ENCODE measurements around the gene FAF1.

Gene FAF1

DNA sequence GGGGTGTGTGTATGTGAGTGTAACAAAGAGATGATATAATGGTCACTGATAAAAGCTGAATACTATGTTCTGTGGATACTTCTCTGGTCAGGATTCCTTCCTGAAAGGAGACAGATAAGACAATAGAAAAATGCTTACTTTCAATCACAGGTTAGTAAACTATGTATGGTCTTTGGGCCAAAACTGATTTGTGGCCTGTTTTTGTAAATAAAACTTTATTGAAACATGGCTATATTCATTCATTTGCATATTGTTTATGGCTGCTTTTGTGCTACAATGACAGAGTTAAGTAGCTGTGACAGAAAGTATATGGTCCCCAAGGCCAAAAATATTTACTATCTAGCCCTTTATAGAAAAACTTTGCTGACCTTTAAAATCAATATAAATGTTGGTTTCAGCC, 454.6 kb downstream of the FAF1 start:
- no peak overlapping the region for H3K4me3 ChIP-seq (ENCODE audit: low read depth in 1 of 2, low read length in 2 of 2)
- no peaks in the 10 kb centered on the region for H3K4me1 ChIP-seq (ENCODE audit: control insufficient read depth in 1 of 2, insufficient read depth in 2 of 2, low read length in 2 of 2)
- H3K36me3 ChIP-seq (ENCODE audit: control insufficient read depth in 1 of 2, insufficient read depth in 2 of 2, low read length in 2 of 2) = peaks cover 16 to 64% of the 10 kb centered on the region in 2 donors
- no peak overlapping the region for H3K27ac ChIP-seq (ENCODE audit: low read length)
- H3K9me3 ChIP-seq (ENCODE audit: control insufficient read depth in 1 of 2, low read length in 2 of 2) = peaks cover 9 to 15% of the 10 kb centered on the region in 2 donors
- no peaks in the 10 kb centered on the region for H3K27me3 ChIP-seq (ENCODE audit: low read depth, low read length)

DNA sequence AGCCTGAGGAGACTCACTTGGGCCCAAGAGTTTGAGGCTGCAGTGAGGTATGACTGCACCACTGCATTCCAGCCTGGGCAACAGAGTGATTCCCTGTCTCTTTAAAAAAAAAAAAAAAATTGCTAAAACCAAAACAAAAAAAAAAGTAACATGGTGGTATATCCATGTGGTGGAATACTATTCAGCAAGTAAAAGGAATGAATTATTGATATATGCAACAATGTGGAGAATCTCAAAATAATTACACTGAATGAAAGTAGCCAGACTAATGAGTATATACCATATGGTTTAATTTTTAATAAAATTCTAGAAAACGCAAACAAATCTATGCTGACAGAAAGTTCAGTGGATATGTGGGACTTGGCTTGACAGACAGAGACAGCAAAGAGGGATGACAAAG, 456.6 kb downstream of the FAF1 start:
- no peaks in the 10 kb centered on the region for H3K4me1 ChIP-seq (ENCODE audit: control insufficient read depth in 1 of 2, insufficient read depth in 2 of 2, low read length in 2 of 2)
- H3K36me3 ChIP-seq (ENCODE audit: control insufficient read depth in 1 of 2, insufficient read depth in 2 of 2, low read length in 2 of 2) = peaks cover 16 to 75% of the 10 kb centered on the region in 2 donors
- no peak overlapping the region for H3K27ac ChIP-seq (ENCODE audit: low read length)
- peaks cover 9 to 15% of the 10 kb centered on the region in 2 donors for H3K9me3 ChIP-seq (ENCODE audit: control insufficient read depth in 1 of 2, low read length in 2 of 2)
- no peaks in the 10 kb centered on the region for H3K27me3 ChIP-seq (ENCODE audit: low read depth, low read length)
- H3K4me3 ChIP-seq (ENCODE audit: low read depth in 1 of 2, low read length in 2 of 2) = no peak overlapping the region

DNA sequence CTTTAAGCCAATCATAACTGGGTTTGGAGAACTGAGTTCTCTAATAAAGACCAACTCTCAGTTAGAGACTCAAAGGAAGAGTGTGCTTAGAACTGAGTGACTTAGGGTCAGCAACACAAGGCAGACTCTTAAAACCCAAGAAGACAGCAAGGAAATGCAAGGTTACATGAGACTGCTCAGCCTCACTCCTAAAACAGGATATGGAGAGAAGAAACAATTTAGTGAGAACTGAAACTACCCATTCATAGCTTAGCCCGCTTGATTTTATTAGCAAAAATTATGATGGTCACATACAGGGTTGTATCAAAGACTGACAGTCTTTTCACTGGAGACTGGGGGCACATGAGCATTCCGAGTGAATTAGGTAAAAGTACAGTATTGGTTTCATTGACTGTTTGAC, 457.9 kb downstream of the FAF1 start:
- Histone ChIP-seq H3K4me1 (ENCODE audit: control insufficient read depth in 1 of 2, insufficient read depth in 2 of 2, low read length in 2 of 2) (no peaks in the 10 kb centered on the region), H3K36me3 (ENCODE audit: control insufficient read depth in 1 of 2, insufficient read depth in 2 of 2, low read length in 2 of 2) (peaks cover 16 to 75% of the 10 kb centered on the region in 2 donors), H3K27me3 (ENCODE audit: low read depth, low read length) (no peaks in the 10 kb centered on the region), H3K4me3 (ENCODE audit: low read depth in 1 of 2, low read length in 2 of 2) (no peak overlapping the region), H3K27ac (ENCODE audit: low read length) (no peak overlapping the region), H3K9me3 (ENCODE audit: control insufficient read depth in 1 of 2, low read length in 2 of 2) (peaks cover 9 to 18% of the 10 kb centered on the region in 2 donors)

DNA sequence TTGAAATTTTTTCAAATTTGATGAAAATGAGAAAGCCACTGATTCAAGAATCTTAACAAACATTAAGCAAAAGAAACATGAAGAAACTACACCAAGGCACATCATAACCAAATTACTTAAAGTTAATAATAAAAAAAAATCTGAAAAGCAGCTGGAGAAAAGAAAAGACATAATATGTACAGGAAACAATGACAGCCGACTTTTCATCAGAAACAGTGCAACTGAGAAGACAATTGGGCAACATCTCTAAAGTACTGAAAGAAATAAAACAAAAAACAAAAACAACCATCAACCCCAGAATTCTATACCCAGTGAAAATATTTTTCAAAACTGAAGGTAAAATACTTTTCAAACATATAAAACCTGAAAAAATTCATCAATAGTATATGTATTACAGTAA, 463.1 kb downstream of the FAF1 start:
- H3K27ac ChIP-seq (ENCODE audit: low read length) = no peak overlapping the region
- H3K4me3 ChIP-seq (ENCODE audit: low read depth in 1 of 2, low read length in 2 of 2) = no peak overlapping the region
- no peaks in the 10 kb centered on the region for H3K4me1 ChIP-seq (ENCODE audit: control insufficient read depth in 1 of 2, insufficient read depth in 2 of 2, low read length in 2 of 2)
- H3K27me3 ChIP-seq (ENCODE audit: low read depth, low read length) = no peaks in the 10 kb centered on the region
- peaks cover 0 to 3% of the 10 kb centered on the region in 2 donors for H3K9me3 ChIP-seq (ENCODE audit: control insufficient read depth in 1 of 2, low read length in 2 of 2)
- H3K36me3 ChIP-seq (ENCODE audit: control insufficient read depth in 1 of 2, insufficient read depth in 2 of 2, low read length in 2 of 2) = peaks cover 5 to 38% of the 10 kb centered on the region in 2 donors

DNA sequence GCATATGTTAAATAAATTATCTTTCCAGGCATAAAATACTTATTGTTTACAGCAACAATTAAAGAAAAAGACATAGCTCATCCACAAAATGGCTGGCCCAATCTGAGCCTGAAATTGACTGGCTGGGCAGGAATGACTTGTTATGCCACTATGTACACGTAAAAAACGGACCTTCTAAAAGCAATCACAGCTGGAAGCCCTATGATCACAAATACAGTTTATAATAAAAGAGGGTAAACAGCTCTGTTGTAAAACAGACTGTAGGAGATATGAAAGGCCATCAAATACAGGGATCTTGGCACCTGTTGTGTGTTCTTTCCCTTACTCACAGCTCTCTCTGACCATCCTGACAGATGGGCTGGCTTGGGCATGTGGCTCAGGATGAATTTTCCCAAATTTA, 466.4 kb downstream of the FAF1 start:
- Histone ChIP-seq H3K4me1 (ENCODE audit: control insufficient read depth in 1 of 2, insufficient read depth in 2 of 2, low read length in 2 of 2) (no peaks in the 10 kb centered on the region), H3K27me3 (ENCODE audit: low read depth, low read length) (no peaks in the 10 kb centered on the region), H3K4me3 (ENCODE audit: low read depth in 1 of 2, low read length in 2 of 2) (no peak overlapping the region), H3K9me3 (ENCODE audit: control insufficient read depth in 1 of 2, low read length in 2 of 2) (peaks cover 0 to 3% of the 10 kb centered on the region in 2 donors), H3K36me3 (ENCODE audit: control insufficient read depth in 1 of 2, insufficient read depth in 2 of 2, low read length in 2 of 2) (peaks cover 10 to 28% of the 10 kb centered on the region in 2 donors), H3K27ac (ENCODE audit: low read length) (no peak overlapping the region)

DNA sequence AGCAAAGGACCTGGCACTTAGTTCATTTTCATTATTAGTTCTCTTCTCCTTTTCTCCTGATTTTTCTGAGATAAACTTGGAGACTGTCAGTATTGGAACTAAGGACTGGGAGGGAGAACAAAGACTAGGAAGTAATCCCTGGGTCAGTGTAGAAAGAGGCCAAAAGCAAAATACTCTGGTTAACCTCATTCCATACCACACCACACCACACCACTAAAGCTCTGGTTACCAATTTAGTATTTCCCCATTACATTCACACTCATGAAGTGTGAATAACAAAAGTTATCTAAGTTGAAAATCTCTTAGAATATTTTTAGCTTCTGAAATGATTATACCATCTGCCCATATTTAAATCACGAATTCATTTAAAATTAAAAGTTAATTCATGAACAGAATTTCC, 467.9 kb downstream of the FAF1 start:
- Histone ChIP-seq H3K27ac (ENCODE audit: low read length) (no peak overlapping the region), H3K36me3 (ENCODE audit: control insufficient read depth in 1 of 2, insufficient read depth in 2 of 2, low read length in 2 of 2) (peaks cover 15 to 29% of the 10 kb centered on the region in 2 donors), H3K4me1 (ENCODE audit: control insufficient read depth in 1 of 2, insufficient read depth in 2 of 2, low read length in 2 of 2) (no peaks in the 10 kb centered on the region), H3K27me3 (ENCODE audit: low read depth, low read length) (no peaks in the 10 kb centered on the region), H3K9me3 (ENCODE audit: control insufficient read depth in 1 of 2, low read length in 2 of 2) (no peaks in the 10 kb centered on the region), H3K4me3 (ENCODE audit: low read depth in 1 of 2, low read length in 2 of 2) (no peak overlapping the region)

DNA sequence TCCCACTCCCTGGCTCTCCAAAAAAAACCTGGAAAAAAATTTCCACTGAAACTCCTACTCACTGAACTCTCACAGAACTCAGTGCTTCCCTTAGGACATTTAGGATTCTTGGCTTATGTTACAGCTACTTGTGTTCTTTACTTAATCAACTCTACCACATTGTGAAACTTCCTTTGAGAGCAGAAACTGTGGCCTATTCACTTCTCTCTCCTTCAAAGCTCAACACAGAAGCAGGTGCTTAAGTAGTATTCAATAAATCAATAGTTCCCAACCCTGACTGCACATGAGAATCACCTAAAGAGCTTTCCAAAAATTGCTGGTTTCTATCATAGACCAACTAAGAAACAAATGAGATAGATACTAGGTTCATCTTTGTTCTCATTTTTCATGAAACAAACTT, 468.9 kb downstream of the FAF1 start:
- H3K36me3 ChIP-seq (ENCODE audit: control insufficient read depth in 1 of 2, insufficient read depth in 2 of 2, low read length in 2 of 2) = peaks cover 15 to 32% of the 10 kb centered on the region in 2 donors
- no peaks in the 10 kb centered on the region for H3K9me3 ChIP-seq (ENCODE audit: control insufficient read depth in 1 of 2, low read length in 2 of 2)
- no peak overlapping the region for H3K27ac ChIP-seq (ENCODE audit: low read length)
- H3K4me3 ChIP-seq (ENCODE audit: low read depth in 1 of 2, low read length in 2 of 2) = no peak overlapping the region
- H3K4me1 ChIP-seq (ENCODE audit: control insufficient read depth in 1 of 2, insufficient read depth in 2 of 2, low read length in 2 of 2) = no peaks in the 10 kb centered on the region
- no peaks in the 10 kb centered on the region for H3K27me3 ChIP-seq (ENCODE audit: low read depth, low read length)

DNA sequence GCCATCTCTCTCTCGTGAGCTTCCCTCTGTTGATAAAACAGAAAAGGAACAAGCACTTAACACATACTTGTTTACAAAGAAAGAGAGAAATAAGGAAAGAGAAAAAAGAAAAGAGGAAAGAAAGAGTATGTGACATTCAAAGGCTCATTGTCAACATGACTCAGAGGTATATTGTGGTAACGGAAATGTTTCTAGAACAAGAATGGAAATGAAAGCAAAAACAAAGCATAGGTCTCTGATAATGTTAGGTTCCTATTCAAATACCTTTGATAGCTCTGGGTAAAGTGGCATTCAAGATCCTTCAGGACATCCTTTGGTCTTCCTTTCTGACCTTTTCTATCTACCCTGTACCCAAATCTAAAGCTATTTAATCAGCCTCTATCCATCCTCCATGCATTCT, 469.4 kb downstream of the FAF1 start:
- peaks cover 15 to 31% of the 10 kb centered on the region in 2 donors for H3K36me3 ChIP-seq (ENCODE audit: control insufficient read depth in 1 of 2, insufficient read depth in 2 of 2, low read length in 2 of 2)
- H3K27me3 ChIP-seq (ENCODE audit: low read depth, low read length) = no peaks in the 10 kb centered on the region
- no peaks in the 10 kb centered on the region for H3K4me1 ChIP-seq (ENCODE audit: control insufficient read depth in 1 of 2, insufficient read depth in 2 of 2, low read length in 2 of 2)
- no peaks in the 10 kb centered on the region for H3K9me3 ChIP-seq (ENCODE audit: control insufficient read depth in 1 of 2, low read length in 2 of 2)
- H3K4me3 ChIP-seq (ENCODE audit: low read depth in 1 of 2, low read length in 2 of 2) = no peak overlapping the region
- no peak overlapping the region for H3K27ac ChIP-seq (ENCODE audit: low read length)

DNA sequence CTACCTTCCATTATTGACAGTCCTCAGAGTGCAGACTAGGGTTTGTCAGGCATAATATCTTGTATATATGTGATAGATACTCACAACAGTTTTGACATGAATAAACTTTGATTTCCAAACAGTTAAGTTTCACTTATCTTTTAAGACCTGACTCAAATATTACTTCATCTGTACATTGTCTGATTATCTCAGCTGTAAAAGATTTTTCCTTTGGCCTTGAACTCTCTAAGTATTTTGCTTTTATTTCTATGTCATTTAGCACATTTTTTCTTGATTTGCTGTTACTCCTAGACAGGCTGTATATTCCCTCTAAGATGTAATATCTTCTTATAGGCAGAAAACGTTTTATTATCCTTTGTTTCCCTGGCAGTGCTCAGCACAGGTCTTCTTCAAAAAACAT, 471.2 kb downstream of the FAF1 start:
- H3K27me3 ChIP-seq (ENCODE audit: low read depth, low read length) = no peaks in the 10 kb centered on the region
- peaks cover 10 to 25% of the 10 kb centered on the region in 2 donors for H3K36me3 ChIP-seq (ENCODE audit: control insufficient read depth in 1 of 2, insufficient read depth in 2 of 2, low read length in 2 of 2)
- no peak overlapping the region for H3K27ac ChIP-seq (ENCODE audit: low read length)
- H3K4me1 ChIP-seq (ENCODE audit: control insufficient read depth in 1 of 2, insufficient read depth in 2 of 2, low read length in 2 of 2) = no peaks in the 10 kb centered on the region
- no peak overlapping the region for H3K4me3 ChIP-seq (ENCODE audit: low read depth in 1 of 2, low read length in 2 of 2)
- H3K9me3 ChIP-seq (ENCODE audit: control insufficient read depth in 1 of 2, low read length in 2 of 2) = no peaks in the 10 kb centered on the region

DNA sequence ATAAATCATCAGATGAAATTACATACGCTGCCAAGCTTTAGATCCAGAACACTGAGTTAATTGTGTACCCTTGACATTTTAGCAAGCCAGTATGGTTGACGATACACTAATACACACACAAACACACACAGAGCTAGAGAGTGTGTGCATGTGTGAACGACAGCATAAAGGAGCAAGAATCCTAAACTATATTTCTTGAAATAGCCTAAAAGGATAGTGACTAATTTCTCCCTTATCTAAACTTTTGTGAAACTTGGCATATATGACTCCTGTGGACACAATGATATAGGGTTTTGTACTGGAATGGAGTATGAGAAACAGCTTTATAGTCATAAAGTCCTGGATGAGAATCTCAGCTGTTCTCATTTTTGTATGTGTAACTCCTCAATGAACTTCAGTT, 471.7 kb downstream of the FAF1 start:
- Histone ChIP-seq H3K27me3 (ENCODE audit: low read depth, low read length) (no peaks in the 10 kb centered on the region), H3K36me3 (ENCODE audit: control insufficient read depth in 1 of 2, insufficient read depth in 2 of 2, low read length in 2 of 2) (peaks cover 10 to 25% of the 10 kb centered on the region in 2 donors), H3K27ac (ENCODE audit: low read length) (no peak overlapping the region), H3K4me3 (ENCODE audit: low read depth in 1 of 2, low read length in 2 of 2) (no peak overlapping the region), H3K4me1 (ENCODE audit: control insufficient read depth in 1 of 2, insufficient read depth in 2 of 2, low read length in 2 of 2) (no peaks in the 10 kb centered on the region), H3K9me3 (ENCODE audit: control insufficient read depth in 1 of 2, low read length in 2 of 2) (no peaks in the 10 kb centered on the region)

DNA sequence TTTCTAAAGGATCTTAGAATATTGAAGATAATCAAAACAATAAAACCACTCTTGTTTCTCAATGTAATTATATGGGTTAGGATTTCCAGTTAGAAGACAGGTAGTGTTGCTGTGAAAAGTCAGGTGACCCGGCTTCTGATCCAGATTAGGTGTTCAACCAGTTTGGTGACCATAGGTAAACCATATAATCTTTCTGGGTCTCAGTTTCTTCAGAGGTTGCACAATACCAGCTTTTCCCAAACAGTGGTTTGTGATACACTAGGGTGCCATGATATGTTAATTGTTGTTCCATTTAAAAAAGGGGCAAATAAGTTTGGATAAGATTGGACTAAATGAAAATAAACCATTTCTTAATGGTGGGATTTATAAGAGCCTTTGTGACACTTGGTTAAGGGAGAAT, 472.3 kb downstream of the FAF1 start:
- no peak overlapping the region for H3K27ac ChIP-seq (ENCODE audit: low read length)
- H3K27me3 ChIP-seq (ENCODE audit: low read depth, low read length) = no peaks in the 10 kb centered on the region
- H3K9me3 ChIP-seq (ENCODE audit: control insufficient read depth in 1 of 2, low read length in 2 of 2) = no peaks in the 10 kb centered on the region
- H3K4me3 ChIP-seq (ENCODE audit: low read depth in 1 of 2, low read length in 2 of 2) = no peak overlapping the region
- H3K4me1 ChIP-seq (ENCODE audit: control insufficient read depth in 1 of 2, insufficient read depth in 2 of 2, low read length in 2 of 2) = no peaks in the 10 kb centered on the region
- H3K36me3 ChIP-seq (ENCODE audit: control insufficient read depth in 1 of 2, insufficient read depth in 2 of 2, low read length in 2 of 2) = peaks cover 10 to 25% of the 10 kb centered on the region in 2 donors

DNA sequence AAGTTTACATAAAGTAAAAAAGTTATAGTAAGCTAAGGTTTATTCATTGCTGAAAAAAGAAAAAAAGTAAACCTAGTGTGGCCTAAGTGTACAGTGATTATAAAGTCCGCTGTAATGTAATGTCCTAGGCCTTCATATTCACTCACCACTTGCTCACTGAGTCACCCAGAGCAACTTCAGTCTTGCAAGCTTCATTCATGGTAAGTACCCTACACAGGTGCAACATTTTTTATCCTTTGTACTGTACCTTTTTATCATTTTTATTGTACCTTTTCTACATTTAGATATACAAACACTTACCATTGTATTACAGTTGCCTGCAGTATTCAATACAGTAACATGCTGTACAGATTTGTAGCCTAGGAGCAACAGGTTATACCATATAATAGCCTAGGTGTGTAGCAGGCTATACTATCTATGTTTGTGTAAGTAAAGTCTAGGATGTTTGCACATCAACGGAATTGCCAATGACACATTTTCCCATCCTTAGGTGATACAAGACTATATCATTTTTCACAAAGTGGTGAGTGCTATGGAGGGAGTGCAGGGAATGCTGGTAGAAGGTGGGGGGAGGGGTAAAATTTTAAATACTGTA, 478.8 kb downstream of the FAF1 start:
- no peaks in the 10 kb centered on the region for H3K9me3 ChIP-seq (ENCODE audit: control insufficient read depth in 1 of 2, low read length in 2 of 2)
- no peaks in the 10 kb centered on the region for H3K27me3 ChIP-seq (ENCODE audit: low read depth, low read length)
- no peak overlapping the region for H3K27ac ChIP-seq (ENCODE audit: low read length)
- H3K4me3 ChIP-seq (ENCODE audit: low read depth in 1 of 2, low read length in 2 of 2) = no peak overlapping the region
- H3K4me1 ChIP-seq (ENCODE audit: control insufficient read depth in 1 of 2, insufficient read depth in 2 of 2, low read length in 2 of 2) = no peaks in the 10 kb centered on the region
- H3K36me3 ChIP-seq (ENCODE audit: control insufficient read depth in 1 of 2, insufficient read depth in 2 of 2, low read length in 2 of 2) = peaks cover 0 to 3% of the 10 kb centered on the region in 2 donors
